Measurements from ENCODE around the gene ZFHX3. TPM values are rescaled to one million over a fixed set of nuclear protein-coding genes. Genes with fewer than 3 reads are reported as not detected.

ZFHX3 gene
- total RNA-seq, 1 donor from 2014 or later, result 2.3 TPM

- no peak for DNase-seq
These were observed 201.3 kb downstream of the ZFHX3 start for GRCh38 chr16:72846594-72846993.

- DNase-seq, result no peak
These were observed 202.5 kb downstream of the ZFHX3 start for GRCh38 chr16:72845322-72846020.

GRCh38 chr16:72844225-72844920 lies 203.6 kb downstream of the ZFHX3 start:
- DNase-seq, result no peak

- no peak for DNase-seq
These were observed 206.4 kb downstream of the ZFHX3 start for GRCh38 chr16:72841506-72841905.

GRCh38 chr16:72840631-72841381 lies 207.1 kb downstream of the ZFHX3 start:
- DNase-seq, result no peak

GRCh38 chr16:72838951-72839350 lies 209.0 kb downstream of the ZFHX3 start:
- no peak for DNase-seq

- DNase-seq, result no peak
These were observed 209.4 kb downstream of the ZFHX3 start for GRCh38 chr16:72838586-72838910.

GRCh38 chr16:72837846-72838585 lies 209.9 kb downstream of the ZFHX3 start:
- DNase-seq, result no peak

GRCh38 chr16:72836985-72837384 lies 210.9 kb downstream of the ZFHX3 start:
- DNase-seq, result no peak

GRCh38 chr16:72836181-72836580 lies 211.7 kb downstream of the ZFHX3 start:
- no peak for DNase-seq

- no peak for DNase-seq
These were observed 212.8 kb downstream of the ZFHX3 start for GRCh38 chr16:72835086-72835485.

- DNase-seq, result no peak
These were observed 213.4 kb downstream of the ZFHX3 start for GRCh38 chr16:72834499-72834898.

GRCh38 chr16:72833969-72834368 lies 214.0 kb downstream of the ZFHX3 start:
- no peak for DNase-seq

- DNase-seq, result no peak
These were observed 214.4 kb downstream of the ZFHX3 start for GRCh38 chr16:72833482-72833881.

GRCh38 chr16:72832621-72833248 lies 215.2 kb downstream of the ZFHX3 start:
- DNase-seq, result peak; percentile 31

- no peak for DNase-seq
These were observed 217.8 kb downstream of the ZFHX3 start for GRCh38 chr16:72829846-72830775.

- no peak for DNase-seq
These were observed 220.1 kb downstream of the ZFHX3 start for GRCh38 chr16:72827866-72828265.

GRCh38 chr16:72825912-72826621 lies 221.9 kb downstream of the ZFHX3 start:
- DNase-seq, result no peak

GRCh38 chr16:72824761-72825160 lies 223.2 kb downstream of the ZFHX3 start:
- no peak for DNase-seq

- no peak for DNase-seq
These were observed 223.9 kb downstream of the ZFHX3 start for GRCh38 chr16:72824027-72824426.

Data from occipital lobe (tissue), 2 donors.